HG03442 (cell line): ENCODE results near the gene OR4L1.
"Not testable (repeated sequence)": the region's sequence is repeated elsewhere in the genome, so short reads cannot be mapped to it uniquely, and the experiment has no call there.

Source experiments
- ATAC-seq: cut with Tn5 transposase; IDR thresholded peaks from one replicate; pipeline ENCODE4 v1.9.1; 2021; ENCODE audit warnings: mild to moderate bottlenecking, moderate library complexity; ENCODE audit not compliant: unreplicated experiment

Gene OR4L1

GRCh38 chr14:20059745-20060144, at the start of gene OR4L1:
TSS of gene OR4L1 (plus strand) at chr14:20060045. CDS start at chr14:20060045, 0 bp downstream.
- no peak for ATAC-seq

- no peak for ATAC-seq
These were observed 40.5 kb upstream of the OR4L1 start, which contains the start of gene OR4K14 for GRCh38 chr14:20019257-20019865. TSS of gene OR4K14 (minus strand) at chr14:20019307. CDS start at chr14:20015193, 4,114 bp downstream.

GRCh38 chr14:20031058-20031457, 28.8 kb upstream of the OR4L1 start:
- no peak for ATAC-seq

- no peak for ATAC-seq
These were observed 24.4 kb upstream of the OR4L1 start for GRCh38 chr14:20035449-20035848.

GRCh38 chr14:20035938-20036337, 23.9 kb upstream of the OR4L1 start, which contains the start of gene OR4K13:
TSS of gene OR4K13 (minus strand) at chr14:20036038. CDS start at chr14:20034758, 1,280 bp downstream.
- no peak for ATAC-seq

GRCh38 chr14:20044243-20044642, 15.6 kb upstream of the OR4L1 start:
- no peak for ATAC-seq

- ATAC-seq, result no peak
These were observed 11.6 kb upstream of the OR4L1 start for GRCh38 chr14:20048202-20048601.

GRCh38 chr14:20092050-20092449, 32.2 kb downstream of the OR4L1 start:
- no peak for ATAC-seq

- no peak for ATAC-seq
These were observed 33.6 kb downstream of the OR4L1 start for GRCh38 chr14:20093442-20093841.

GRCh38 chr14:20098926-20099770, 39.3 kb downstream of the OR4L1 start:
- not testable (repeated sequence) for ATAC-seq

GRCh38 chr14:20110438-20110837, 50.6 kb downstream of the OR4L1 start, which contains the start of gene OR4K17:
TSS of gene OR4K17 (plus strand) at chr14:20110739. CDS start at chr14:20117500, 6,761 bp downstream.
- ATAC-seq, result no peak
